HG02943 (cell line): Measurements from ENCODE around the gene ADGRA1.
"Not testable (repeated sequence)": the region's sequence is repeated elsewhere in the genome, so short reads cannot be mapped to it uniquely, and the experiment has no call there.

Experiments
- ATAC-seq: cut with Tn5 transposase; IDR thresholded peaks from one replicate; pipeline ENCODE4 v1.9.1; 2021; ENCODE audit warnings: mild to moderate bottlenecking, low read depth, moderate library complexity; ENCODE audit not compliant: unreplicated experiment

Gene ADGRA1

GRCh38 chr10:133106516-133106915 lies 18.8 kb downstream of the ADGRA1 start:
- ATAC-seq = no peak

- no peak for ATAC-seq
Measured at GRCh38 chr10:133107442-133107841, 19.7 kb downstream of the ADGRA1 start.

GRCh38 chr10:133109711-133110110 lies 22.0 kb downstream of the ADGRA1 start:
- ATAC-seq = no peak

- ATAC-seq = no peak
Measured at GRCh38 chr10:133110133-133110532, 22.4 kb downstream of the ADGRA1 start.

GRCh38 chr10:133110609-133111275 lies 23.0 kb downstream of the ADGRA1 start:
- ATAC-seq = no peak

- ATAC-seq = not testable (repeated sequence)
Measured at GRCh38 chr10:133111640-133112039, 23.9 kb downstream of the ADGRA1 start.

GRCh38 chr10:133113146-133113830 lies 25.6 kb downstream of the ADGRA1 start:
- ATAC-seq = no peak

- ATAC-seq = no peak
Measured at GRCh38 chr10:133113847-133114246, 26.1 kb downstream of the ADGRA1 start.

GRCh38 chr10:133114251-133114650 lies 26.5 kb downstream of the ADGRA1 start:
- ATAC-seq = no peak

GRCh38 chr10:133114726-133115452 lies 27.2 kb downstream of the ADGRA1 start:
- ATAC-seq = no peak

- ATAC-seq = no peak
Measured at GRCh38 chr10:133115453-133115842, 27.7 kb downstream of the ADGRA1 start.

- ATAC-seq = no peak
Measured at GRCh38 chr10:133115976-133116375, 28.3 kb downstream of the ADGRA1 start.

- ATAC-seq = no peak
Measured at GRCh38 chr10:133116455-133116854, 28.7 kb downstream of the ADGRA1 start.

- ATAC-seq = no peak
Measured at GRCh38 chr10:133117036-133117687, 29.4 kb downstream of the ADGRA1 start.

- ATAC-seq = no peak
Measured at GRCh38 chr10:133117688-133118071, 30.0 kb downstream of the ADGRA1 start.

- ATAC-seq = no peak
Measured at GRCh38 chr10:133121479-133121878, 33.8 kb downstream of the ADGRA1 start.

GRCh38 chr10:133122171-133122935 lies 34.6 kb downstream of the ADGRA1 start:
- ATAC-seq = no peak

GRCh38 chr10:133123050-133123745 lies 35.5 kb downstream of the ADGRA1 start:
- no peak for ATAC-seq

- ATAC-seq = no peak
Measured at GRCh38 chr10:133123746-133124356, 36.1 kb downstream of the ADGRA1 start.
